HG03558 (cell line): Measurements from ENCODE around the gene CYCS.

Experiments
- ATAC-seq: cut with Tn5 transposase; IDR thresholded peaks from one replicate; pipeline ENCODE4 v1.9.1; 2021; ENCODE audit warnings: moderate number of reproducible peaks; ENCODE audit not compliant: unreplicated experiment; ENCODE audit errors: extremely low read depth

CYCS gene

DNA sequence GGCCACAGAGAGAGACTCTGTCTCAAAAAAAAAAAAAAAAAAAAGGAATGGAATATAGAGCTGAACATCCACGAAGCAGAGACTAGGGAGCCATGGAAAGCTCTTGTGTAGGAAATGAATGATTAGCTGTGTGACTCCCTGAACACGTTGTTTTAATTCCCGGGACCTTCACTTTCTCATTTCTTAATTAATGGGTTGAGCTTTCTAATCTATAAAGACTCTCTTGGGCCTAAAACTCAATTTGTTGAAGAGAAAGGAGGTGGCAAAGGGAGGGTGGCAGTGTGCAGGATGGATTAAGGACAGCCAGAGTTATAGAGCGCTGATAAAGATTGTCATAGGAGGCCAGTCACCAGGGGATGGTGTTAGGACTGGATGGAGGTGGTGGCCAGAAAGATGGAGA is 48.0 kb downstream of the CYCS start:
- no peak for ATAC-seq

- ATAC-seq, result no peak
These were observed 49.6 kb downstream of the CYCS start for GRCh38 chr7:25075459-25075858.

GRCh38 chr7:25073451-25073850 is 51.6 kb downstream of the CYCS start:
- no peak for ATAC-seq
